ENCODE measurements around the gene CBLB. TPM values are rescaled to one million over a fixed set of nuclear protein-coding genes. Genes with fewer than 3 reads are reported as not detected.

Gene CBLB
- total and polyA plus RNA-seq, 12 donors = 20.4 to 58.9 (median 33.5) TPM

GRCh38 chr3:105880681-105881290, 12.0 kb upstream of the CBLB start:
- H3K9me3 ChIP-seq (replicated peaks in 1 of 3) = no peaks in the 10 kb centered on the region
- H3K4me1 ChIP-seq (replicated peaks in 1 of 2) = peaks cover 0 to 10% of the 10 kb centered on the region in 2 donors
- intact Hi-C loops (cut with DNase I) = no loop called here
- 76 to 88% (median 83%) methylated on average over 4 of the region's 4 CpGs for WGBS, 4 donors
- TF ChIP-seq CTCF (IDR thresholded peaks at IDR 0.05) (no peak), POLR2A (IDR thresholded peaks at IDR 0.05) (no peak)
- no peaks in the 10 kb centered on the region for H3K36me3 ChIP-seq (replicated peaks in 1 of 2)
- no peaks in the 10 kb centered on the region for H3K27me3 ChIP-seq
- H3K4me3 ChIP-seq = no peak overlapping the region
- no peak overlapping the region for H3K27ac ChIP-seq
- DNase-seq = no peak

GRCh38 chr3:105878061-105878460, 9.2 kb upstream of the CBLB start:
- peak overlapping the region in 1 of 5 donors; percentile 2 for H3K27ac ChIP-seq
- H3K4me1 ChIP-seq (replicated peaks in 1 of 2) = peaks cover 0 to 10% of the 10 kb centered on the region in 2 donors
- H3K27me3 ChIP-seq = no peaks in the 10 kb centered on the region
- H3K4me3 ChIP-seq = no peak overlapping the region
- H3K36me3 ChIP-seq (replicated peaks in 1 of 2) = no peaks in the 10 kb centered on the region
- DNase-seq = no peak
- intact Hi-C loops (cut with DNase I) = no loop called here
- WGBS, 4 donors = 23 to 37% (median 29%) methylated on average over 1 of the region's 1 CpG
- H3K9me3 ChIP-seq (replicated peaks in 1 of 3) = no peaks in the 10 kb centered on the region
- TF ChIP-seq CTCF (IDR thresholded peaks at IDR 0.05) (no peak), POLR2A (IDR thresholded peaks at IDR 0.05) (no peak)

- intact Hi-C loops (cut with DNase I) = no loop called here
- Histone ChIP-seq H3K9me3 (replicated peaks in 1 of 3) (no peaks in the 10 kb centered on the region), H3K4me1 (replicated peaks in 1 of 2) (peaks cover 0 to 10% of the 10 kb centered on the region in 2 donors), H3K27ac (peak overlapping the region in 1 of 5 donors; percentile 2), H3K27me3 (no peaks in the 10 kb centered on the region), H3K4me3 (no peak overlapping the region), H3K36me3 (replicated peaks in 1 of 2) (no peaks in the 10 kb centered on the region)
- no peak for TF ChIP-seq POLR2A (IDR thresholded peaks at IDR 0.05)
- no peak for TF ChIP-seq CTCF (IDR thresholded peaks at IDR 0.05)
- DNase-seq = no peak
- 91 to 97% (median 96%) methylated on average over 1 of the region's 1 CpG for WGBS, 4 donors
These were observed 8.6 kb upstream of the CBLB start for GRCh38 chr3:105877336-105877910.

GRCh38 chr3:105876780-105877327, 8.0 kb upstream of the CBLB start:
- no peak overlapping the region for H3K27ac ChIP-seq
- H3K27me3 ChIP-seq = no peaks in the 10 kb centered on the region
- TF ChIP-seq POLR2A (IDR thresholded peaks at IDR 0.05) (no peak), CTCF (IDR thresholded peaks at IDR 0.05) (no peak)
- peaks cover 0 to 10% of the 10 kb centered on the region in 2 donors for H3K4me1 ChIP-seq (replicated peaks in 1 of 2)
- no peak overlapping the region for H3K4me3 ChIP-seq
- WGBS, 4 donors = 41 to 61% (median 52%) methylated on average over 2 of the region's 2 CpGs
- no peak for DNase-seq
- H3K9me3 ChIP-seq (replicated peaks in 1 of 3) = no peaks in the 10 kb centered on the region
- H3K36me3 ChIP-seq (replicated peaks in 1 of 2) = no peaks in the 10 kb centered on the region
- intact Hi-C loops (cut with DNase I) = no loop called here

Data from adrenal gland (tissue), 12 donors.